PFSK-1 (cell line): ENCODE measurements around the gene KAT8.

Experiments
- FOXP2 ChIP-seq: optimal IDR thresholded peaks from 2 replicates; pipeline ENCODE3; 2011; ENCODE audit warnings: borderline replicate concordance, control low read depth, inconsistent platforms; ENCODE audit not compliant: insufficient read depth; ENCODE audit errors: extremely low read length, extremely low read depth
- POLR2AphosphoS5 ChIP-seq: IDR thresholded peaks from 2 replicates; pipeline ENCODE4 v1.6.1; 2012; ENCODE audit warnings: low read depth, mild to moderate bottlenecking, control low read depth, low read length, moderate library complexity
- REST ChIP-seq, 2 experiments: IDR thresholded peaks; 2 replicates each; pipeline versions ENCODE4 v1.6.1 to v1.8.0; 2011 to 2012; ENCODE audit warnings: low read depth in 2 of 2, low read length in 2 of 2, control low read depth in 1 of 2, inconsistent platforms in 1 of 2, mild to moderate bottlenecking in 1 of 2, moderate library complexity in 1 of 2; ENCODE audit not compliant: insufficient read depth in 1 of 2
- SIN3A ChIP-seq: IDR thresholded peaks from 2 replicates; pipeline ENCODE4 v1.6.1; 2012; ENCODE audit warnings: mild to moderate bottlenecking, low read length, moderate library complexity, borderline replicate concordance; ENCODE audit not compliant: insufficient read depth
- TAF1 ChIP-seq: IDR thresholded peaks from 2 replicates; pipeline ENCODE4 v1.6.1; 2012; ENCODE audit warnings: low read length, control low read depth, borderline replicate concordance; ENCODE audit not compliant: insufficient read depth

KAT8 gene

GRCh38 chr16:31078597-31079341 is 38.7 kb upstream of the KAT8 start:
- TF ChIP-seq SIN3A: no peak
- TF ChIP-seq TAF1: no peak
- TF ChIP-seq POLR2AphosphoS5: no peak
- TF ChIP-seq REST (IDR thresholded peaks at IDR 0.05; ENCODE audit: insufficient read depth in 1 of 2, low read depth in 2 of 2, low read length in 2 of 2): no peak
- no peak for TF ChIP-seq FOXP2

- TF ChIP-seq TAF1 (no peak), SIN3A (no peak), FOXP2 (no peak), REST (IDR thresholded peaks at IDR 0.05; ENCODE audit: insufficient read depth in 1 of 2, low read depth in 2 of 2, low read length in 2 of 2) (no peak), POLR2AphosphoS5 (no peak)
Measured at GRCh38 chr16:31079342-31079944, 38.0 kb upstream of the KAT8 start.

- TF ChIP-seq TAF1: no peak
- no peak for TF ChIP-seq SIN3A
- TF ChIP-seq REST (IDR thresholded peaks at IDR 0.05; ENCODE audit: insufficient read depth in 1 of 2, low read depth in 2 of 2, low read length in 2 of 2): no peak
- no peak for TF ChIP-seq POLR2AphosphoS5
- no peak for TF ChIP-seq FOXP2
Measured at GRCh38 chr16:31080035-31080629, 37.3 kb upstream of the KAT8 start.

- TF ChIP-seq REST (IDR thresholded peaks at IDR 0.05; ENCODE audit: insufficient read depth in 1 of 2, low read depth in 2 of 2, low read length in 2 of 2) (no peak), FOXP2 (no peak), POLR2AphosphoS5 (no peak), SIN3A (no peak), TAF1 (no peak)
Measured at GRCh38 chr16:31080756-31081419, 36.6 kb upstream of the KAT8 start.
